ENCODE data around the gene COMP. TPM values are rescaled to one million over a fixed set of nuclear protein-coding genes. Genes with fewer than 3 reads are reported as not detected.

COMP gene
- total RNA-seq, 6 donors from 2014 or later, result 1.8 to 8.5 (median 4.3) TPM; not detected in 2

GRCh38 chr19:18742838-18743783 lies 48.0 kb downstream of the COMP start:
- no peak for TF ChIP-seq POLR2AphosphoS5 (IDR thresholded peaks at IDR 0.05)
- WGBS, 2 donors, result 85 to 87% methylated on average over 3 to 18 of the region's 38 CpGs
- DNase-seq, result peak; percentile 74 to 89
- H3K4me3 ChIP-seq, result no peak overlapping the region
- H3K27me3 ChIP-seq, result no peaks in the 10 kb centered on the region
- peak overlapping the region in 3 of 4 donors; percentile 7 to 36 (median 29) for H3K27ac ChIP-seq
- peak; percentile 31 to 49 for ATAC-seq (ENCODE audit: low FRiP score in 2 of 2)
- H3K4me1 ChIP-seq, result peaks cover 14 to 38% (median 33%) of the 10 kb centered on the region in 4 donors
- H3K9me3 ChIP-seq, result no peaks in the 10 kb centered on the region
- H3K36me3 ChIP-seq, result no peaks in the 10 kb centered on the region

DNA sequence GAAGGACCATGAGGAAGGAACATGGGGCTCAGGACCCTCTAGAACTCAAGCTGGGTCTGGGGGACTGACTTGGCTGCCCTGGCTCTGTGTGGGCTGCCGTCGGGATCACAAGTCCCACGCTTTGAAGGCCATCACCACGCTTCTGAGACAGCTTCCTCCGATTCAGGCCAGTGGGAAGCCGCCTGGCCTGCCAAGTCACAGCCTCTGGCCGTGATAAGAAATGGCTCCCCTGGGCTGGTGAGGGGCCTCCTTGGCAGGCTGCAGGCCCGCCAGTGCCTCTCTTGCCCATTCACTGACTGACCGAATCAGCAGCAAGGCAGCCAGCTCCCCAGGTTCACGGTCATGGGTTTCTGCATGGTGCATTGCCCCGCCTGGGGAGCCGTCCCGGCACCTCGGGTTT lies 48.8 kb downstream of the COMP start:
- Histone ChIP-seq H3K4me1 (peaks cover 14 to 38% (median 33%) of the 10 kb centered on the region in 4 donors), H3K27me3 (no peaks in the 10 kb centered on the region), H3K9me3 (no peaks in the 10 kb centered on the region), H3K27ac (peak overlapping the region in 3 of 4 donors; percentile 58 to 73 (median 66)), H3K4me3 (no peak overlapping the region), H3K36me3 (no peaks in the 10 kb centered on the region)
- 79 to 97% methylated on average over 5 to 6 of the region's 14 CpGs for WGBS, 2 donors
- TF ChIP-seq CTCF (IDR thresholded peaks at IDR 0.05) (no peak), EP300 (IDR thresholded peaks at IDR 0.05) (no peak), POLR2AphosphoS5 (IDR thresholded peaks at IDR 0.05) (no peak), POLR2A (IDR thresholded peaks at IDR 0.05) (no peak)
- no peak for DNase-seq
- no peak for ATAC-seq (ENCODE audit: low FRiP score in 2 of 2)

DNA sequence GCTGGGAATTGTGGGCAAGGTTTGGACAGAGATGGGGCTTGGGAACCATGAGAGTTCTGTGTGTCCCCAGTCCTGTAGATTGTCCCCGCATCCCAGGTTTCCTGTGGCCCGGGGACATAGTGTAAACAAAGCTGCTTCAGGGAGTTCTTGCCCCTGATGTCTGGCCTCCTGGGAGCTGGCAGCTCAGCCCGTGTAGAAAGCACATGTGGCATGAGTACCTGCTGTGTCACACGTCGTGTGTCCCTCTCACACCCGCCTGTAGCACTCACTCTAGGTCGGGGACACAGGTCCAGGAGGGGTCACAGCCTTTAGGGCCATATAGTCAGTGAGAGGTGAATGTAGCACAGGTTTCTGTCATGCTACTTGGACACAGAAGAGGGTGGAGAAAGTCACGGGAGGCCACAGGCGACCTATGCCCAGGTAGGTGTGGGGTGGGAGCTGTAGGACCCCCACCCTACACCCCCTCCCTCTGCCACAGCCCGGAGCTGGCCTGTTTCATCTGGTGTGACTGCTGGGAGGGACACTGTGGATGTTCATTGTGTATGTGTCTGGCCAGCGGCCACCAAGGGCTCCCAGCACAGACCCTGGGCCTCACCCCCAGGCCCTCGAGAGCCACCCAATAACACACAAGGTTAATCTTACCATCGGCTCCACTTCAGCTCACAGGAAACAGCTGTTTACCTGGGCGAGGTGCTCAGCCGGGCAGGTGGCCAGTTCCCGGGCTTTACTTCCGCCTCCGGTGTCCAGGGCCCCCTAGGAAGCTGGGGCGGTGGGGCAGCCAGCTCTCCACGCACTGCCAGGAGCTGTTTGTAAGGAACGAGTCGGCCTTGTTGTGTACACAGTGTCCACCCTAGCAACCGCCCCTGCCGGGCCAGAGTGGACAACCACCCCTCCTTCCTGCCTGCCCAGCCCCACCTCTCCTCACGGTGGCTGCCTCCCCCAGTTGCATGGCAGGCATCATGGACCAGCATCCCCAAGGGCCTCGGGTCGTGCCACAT lies 49.7 kb downstream of the COMP start:
- DNase-seq, result peak; percentile 84 to 91
- peaks cover 14 to 38% (median 33%) of the 10 kb centered on the region in 4 donors for H3K4me1 ChIP-seq

DNA sequence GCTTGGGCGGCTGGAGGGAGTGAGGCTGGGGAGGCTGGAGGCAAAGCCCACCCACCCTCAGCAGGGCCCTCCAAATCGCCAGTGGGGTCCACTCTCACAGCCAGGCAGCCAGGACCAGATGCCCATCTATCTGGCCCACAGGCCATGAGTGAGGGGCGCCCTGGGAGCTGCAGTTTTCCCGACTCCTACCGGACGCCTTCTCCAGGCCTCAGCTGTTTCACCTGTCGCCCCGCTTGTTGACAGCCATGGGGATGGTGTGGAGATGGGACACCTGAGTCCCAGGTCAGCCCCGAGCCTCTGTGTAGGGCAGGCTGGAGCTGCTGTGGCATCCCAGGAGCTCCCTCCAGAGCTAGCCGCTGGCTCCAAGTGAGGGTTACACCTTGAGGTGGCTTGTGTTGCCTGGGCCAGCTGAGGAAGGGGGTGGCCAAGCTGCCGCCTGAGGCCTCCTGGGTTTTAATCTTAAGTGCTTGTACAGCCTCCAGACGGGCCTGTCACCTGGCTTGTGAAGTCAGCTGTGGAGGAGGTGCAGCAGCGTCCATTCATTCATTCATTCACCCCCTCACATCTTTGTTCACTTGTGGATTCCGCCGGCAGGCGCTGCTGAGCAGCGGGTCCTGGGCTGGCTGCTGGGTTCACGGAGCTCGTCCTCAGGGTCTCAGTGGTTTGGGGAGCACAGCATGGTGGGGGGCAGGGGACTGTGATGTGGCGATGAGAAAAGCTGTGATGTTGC lies 52.0 kb downstream of the COMP start:
- 95 to 98% methylated on average over 9 to 19 of the region's 20 CpGs for WGBS, 2 donors
- H3K27ac ChIP-seq, result no peak overlapping the region
- H3K27me3 ChIP-seq, result no peaks in the 10 kb centered on the region
- ATAC-seq (ENCODE audit: low FRiP score in 2 of 2) (no peak), DNase-seq (no peak)
- H3K4me1 ChIP-seq, result peaks cover 14 to 38% (median 33%) of the 10 kb centered on the region in 4 donors
- no peak overlapping the region for H3K4me3 ChIP-seq
- TF ChIP-seq POLR2A (IDR thresholded peaks at IDR 0.05) (no peak), EP300 (IDR thresholded peaks at IDR 0.05) (no peak), CTCF (IDR thresholded peaks at IDR 0.05) (no peak)
- H3K36me3 ChIP-seq, result no peaks in the 10 kb centered on the region
- no peaks in the 10 kb centered on the region for H3K9me3 ChIP-seq

More for the DNA sequence above, 49.7 kb downstream of the COMP start:
- Histone ChIP-seq H3K4me3 (no peak overlapping the region), H3K36me3 (no peaks in the 10 kb centered on the region), H3K27me3 (no peaks in the 10 kb centered on the region), H3K27ac (peak overlapping the region; percentile 39 to 73 (median 62)), H3K9me3 (no peaks in the 10 kb centered on the region)
- TF ChIP-seq POLR2A (IDR thresholded peaks at IDR 0.05) (no peak), EP300 (IDR thresholded peaks at IDR 0.05) (peak in 1 of 4 donors; percentile 39), CTCF (IDR thresholded peaks at IDR 0.05) (peak in 2 of 6 experiments; percentile 8 to 24), POLR2AphosphoS5 (IDR thresholded peaks at IDR 0.05) (peak in 1 of 2 donors; percentile 19)
- ATAC-seq (ENCODE audit: low FRiP score in 2 of 2), result peak; percentile 30 to 86
- 45 to 51% methylated on average over 5 to 16 of the region's 27 CpGs for WGBS, 2 donors
